Left ventricle myocardium superior (tissue), 1 donor: Measurements from ENCODE around the gene MFAP3. TPM values are rescaled to one million over a fixed set of nuclear protein-coding genes. Genes with fewer than 3 reads are reported as not detected.
"Not testable (repeated sequence)": the region's sequence is repeated elsewhere in the genome, so short reads cannot be mapped to it uniquely, and the experiment has no call there.

Experiments
- ATAC-seq: fragments of 200-7000 bp; cut with Tn5 transposase; one replicate; pipeline ENCODE4 v1.9.1; 2020; ENCODE audit warnings: mild to moderate bottlenecking, moderate library complexity
- DNase-seq: peaks from one replicate; pipeline ENCODE4 v3.0.0-alpha.2; 2020
- intact Hi-C: fragments of 100-400 bp; cut with micrococcal nuclease; formaldehyde crosslinking; loops from one replicate; pipeline ENCODE4 v1.11.0; 2022
- total RNA-seq: library from RNA; stranded (reverse); fragmentation: NEBNext Ultra II Directional; extraction: Animal tissue kit (Norgen Biotek cat#: 25700); gene quantifications from one replicate; pipeline ENCODE4 v1.2.1, GENCODE V29; 2021
- donor health status: DM: no; HTN: yes; CAD: no; lungs with severe emphysema.

Gene MFAP3
- total RNA-seq, 1 donor from 2014 or later = 26.7 TPM

- ATAC-seq (no peak), DNase-seq (no peak)
- intact Hi-C loops = no loop called here
These were observed 7.7 kb downstream of the MFAP3 start for GRCh38 chr5:154046486-154046885.

GRCh38 chr5:154047324-154047723, 8.6 kb downstream of the MFAP3 start:
- no peak for DNase-seq
- ATAC-seq = no peak
- intact Hi-C loops = no loop called here

GRCh38 chr5:154049636-154050035, 10.9 kb downstream of the MFAP3 start:
- ATAC-seq (no peak), DNase-seq (no peak)
- intact Hi-C loops = no loop called here

- DNase-seq = no peak
- intact Hi-C loops = no loop called here
- ATAC-seq = no peak
These were observed 14.7 kb downstream of the MFAP3 start for GRCh38 chr5:154053468-154053867.

- no peak for ATAC-seq
These were observed 16.4 kb downstream of the MFAP3 start for GRCh38 chr5:154055201-154055600.

GRCh38 chr5:154058055-154059038, 19.6 kb downstream of the MFAP3 start:
- no peak for DNase-seq
- peak; percentile 56 for ATAC-seq

More at GRCh38 chr5:154055201-154055600, 16.4 kb downstream of the MFAP3 start:
- intact Hi-C loops = no loop called here
- no peak for DNase-seq

GRCh38 chr5:154059039-154059430, 20.3 kb downstream of the MFAP3 start:
- DNase-seq = no peak
- intact Hi-C loops = no loop called here
- ATAC-seq = no peak

More at GRCh38 chr5:154058055-154059038, 19.6 kb downstream of the MFAP3 start:
- intact Hi-C loops = no loop called here

GRCh38 chr5:154059583-154059982, 20.8 kb downstream of the MFAP3 start:
- no peak for ATAC-seq
- DNase-seq = no peak
- intact Hi-C loops = no loop called here

GRCh38 chr5:154060606-154061005, 21.8 kb downstream of the MFAP3 start:
- ATAC-seq = no peak

GRCh38 chr5:154063372-154063771, 24.6 kb downstream of the MFAP3 start:
- no peak for DNase-seq
- no peak for ATAC-seq
- intact Hi-C loops = no loop called here

More at GRCh38 chr5:154060606-154061005, 21.8 kb downstream of the MFAP3 start:
- intact Hi-C loops = no loop called here
- no peak for DNase-seq

GRCh38 chr5:154065971-154066370, 27.2 kb downstream of the MFAP3 start:
- DNase-seq (no peak), ATAC-seq (no peak)
- intact Hi-C loops = no loop called here

GRCh38 chr5:154069854-154070253, 31.1 kb downstream of the MFAP3 start:
- intact Hi-C loops = loop anchor here (5.0 kb wide), 2 partner anchors 112 to 337 kb away; no protein-coding TSS in a partner anchor
- not testable (repeated sequence) for DNase-seq, ATAC-seq

- intact Hi-C loops = loop anchor here (5.0 kb wide), 2 partner anchors 110 to 335 kb away; no protein-coding TSS in a partner anchor
- DNase-seq (no peak), ATAC-seq (no peak)
These were observed 33.1 kb downstream of the MFAP3 start for GRCh38 chr5:154071799-154072413.

- ATAC-seq (peak; percentile 90), DNase-seq (peak; percentile 88)
- intact Hi-C loops = loop anchor here (5.0 kb wide), 2 partner anchors 110 to 335 kb away; no protein-coding TSS in a partner anchor
These were observed 33.8 kb downstream of the MFAP3 start for GRCh38 chr5:154072414-154073171.

- ATAC-seq = peak; percentile 56
- DNase-seq = no peak
- intact Hi-C loops = no loop called here
These were observed 37.6 kb downstream of the MFAP3 start for GRCh38 chr5:154076240-154076922.

- intact Hi-C loops = no loop called here
- DNase-seq = no peak
These were observed 38.9 kb downstream of the MFAP3 start for GRCh38 chr5:154077696-154078095.

GRCh38 chr5:154078272-154078671, 39.5 kb downstream of the MFAP3 start:
- ATAC-seq = peak; percentile 41
- intact Hi-C loops = no loop called here

More at GRCh38 chr5:154077696-154078095, 38.9 kb downstream of the MFAP3 start:
- ATAC-seq = peak; percentile 91

GRCh38 chr5:154081246-154081645, 42.5 kb downstream of the MFAP3 start:
- intact Hi-C loops = no loop called here
- ATAC-seq = no peak
- no peak for DNase-seq

More at GRCh38 chr5:154078272-154078671, 39.5 kb downstream of the MFAP3 start:
- no peak for DNase-seq
